Measurements from ENCODE around the gene ULBP1. TPM values are rescaled to one million over a fixed set of nuclear protein-coding genes. Genes with fewer than 3 reads are reported as not detected.
"Not testable (repeated sequence)": the region's sequence is repeated elsewhere in the genome, so short reads cannot be mapped to it uniquely, and the experiment has no call there.

ULBP1 gene
- total RNA-seq, 1 experiment from 2014 or later, result 1.6 TPM

DNA sequence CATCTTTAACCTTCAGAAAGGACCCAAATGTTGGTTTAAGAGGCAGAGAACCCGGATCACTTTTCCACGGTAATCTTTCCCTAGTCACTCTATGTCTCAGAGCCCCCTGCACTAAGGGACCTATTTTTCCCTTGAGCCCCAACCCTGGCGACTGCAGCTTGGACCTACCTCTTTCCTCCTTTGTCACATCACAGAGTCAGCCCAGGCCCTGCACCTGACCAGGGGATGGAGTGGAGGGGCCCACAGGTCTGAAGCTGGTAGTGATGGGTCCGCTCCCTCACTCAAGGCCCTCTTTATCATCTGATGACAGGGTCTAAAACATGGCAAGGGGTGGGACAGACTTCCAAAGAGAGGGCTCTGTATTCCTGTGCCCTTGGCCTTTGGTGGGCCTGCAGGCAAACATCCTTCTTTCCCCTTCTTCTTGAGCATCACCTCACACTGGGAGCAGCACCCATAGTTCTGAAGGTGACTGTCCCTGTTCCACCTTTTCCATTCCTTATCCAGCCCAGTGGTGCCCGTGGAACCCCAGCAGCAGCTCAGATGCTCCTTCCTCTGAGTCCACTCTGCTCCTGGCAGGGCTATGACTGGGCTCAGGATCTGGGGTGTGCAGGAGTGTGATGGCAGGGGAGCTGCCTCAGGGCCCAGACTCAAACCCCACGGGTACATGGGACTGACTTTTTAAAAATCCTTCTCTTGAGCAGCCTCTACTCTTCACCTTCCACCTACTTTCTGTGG is 55.3 kb downstream of the ULBP1 start:
- no peak overlapping the region for H2BK120ac ChIP-seq (ENCODE audit: low read depth, low read length, poor library complexity, severe bottlenecking)
- Mint-ChIP-seq H3K27me3 (ENCODE audit: low read depth) (peaks cover 67% of the 10 kb centered on the region), H3K4me3 (no peak overlapping the region), H3K27ac (no peak overlapping the region), H3K4me1 (peaks cover 2 to 8% of the 10 kb centered on the region in 2 experiments; a peak in 3 of 4 replicates), H3K36me3 (ENCODE audit: insufficient read depth in 1 of 3, low read depth in 3 of 3) (no peaks in the 10 kb centered on the region; a peak in 1 of 7 replicates), H3K9me3 (no peaks in the 10 kb centered on the region; a peak in 1 of 5 replicates)
- no peaks in the 10 kb centered on the region for H4K20me1 ChIP-seq (ENCODE audit: control insufficient read depth, insufficient read depth, insufficient read length)
- H2BK5ac ChIP-seq (ENCODE audit: insufficient read length, low read length), result no peak overlapping the region
- no peak overlapping the region for H3K27ac ChIP-seq (ENCODE audit: insufficient read length, low read depth, low read length)
- H2BK20ac ChIP-seq (ENCODE audit: low read depth, low read length, poor library complexity, severe bottlenecking), result no peak overlapping the region
- no peak overlapping the region for H3K23ac ChIP-seq (ENCODE audit: insufficient read length, low read depth, low read length)
- peak; percentile 8 for DNase-seq
- no CpG with 5 or more reads among the region's 6 CpGs for WGBS (ENCODE audit: extremely low coverage, insufficient read length, low lambda C conversion rate)
- no peak overlapping the region for H4K5ac ChIP-seq (ENCODE audit: insufficient read length, low read depth, low read length)
- no peak overlapping the region for H2AFZ ChIP-seq (ENCODE audit: low read length)
- H2BK12ac ChIP-seq (ENCODE audit: insufficient read length, low read depth, low read length), result no peak overlapping the region
- no peaks in the 10 kb centered on the region for H3K23me2 ChIP-seq (ENCODE audit: insufficient read length, low read depth, low read length, poor library complexity, severe bottlenecking)
- no peak overlapping the region for H3K9ac ChIP-seq (ENCODE audit: extremely low read depth, insufficient read length, low read length)
- no peaks in the 10 kb centered on the region for H3K4me1 ChIP-seq (ENCODE audit: insufficient read depth, low read length)
- H3K27me3 ChIP-seq (ENCODE audit: insufficient read depth, low read length), result peaks cover 24% of the 10 kb centered on the region
- no peak overlapping the region for H4K8ac ChIP-seq (replicated peaks; ENCODE audit: insufficient read length, low read depth, low read length)
- no peak for TF ChIP-seq CTCF (conservative IDR thresholded peaks at IDR 0.05)
- H3K14ac ChIP-seq (ENCODE audit: insufficient read depth, low read length), result no peak overlapping the region
- H2BK15ac ChIP-seq (ENCODE audit: low read depth, low read length), result no peak overlapping the region
- H3K4ac ChIP-seq (ENCODE audit: low read depth, low read length), result no peak overlapping the region
- no peak overlapping the region for H3K18ac ChIP-seq (ENCODE audit: insufficient read length, low read depth, low read length)
- no peak overlapping the region for H3K4me2 ChIP-seq (ENCODE audit: insufficient read depth, insufficient read length, low read length)
- H3K56ac ChIP-seq (ENCODE audit: insufficient read length, low read depth, low read length), result no peak overlapping the region
- no peak overlapping the region for H3T11ph ChIP-seq (ENCODE audit: low read length)
- H3K9me3 ChIP-seq (ENCODE audit: control insufficient read depth, low read depth, low read length), result no peaks in the 10 kb centered on the region
- H3K79me2 ChIP-seq (ENCODE audit: insufficient read depth, low read length), result no peaks in the 10 kb centered on the region
- no peak overlapping the region for H2AK5ac ChIP-seq (ENCODE audit: insufficient read length, low read length)
- H4K91ac ChIP-seq (ENCODE audit: insufficient read length, low read depth, low read length), result no peak overlapping the region
- no peaks in the 10 kb centered on the region for H3K79me1 ChIP-seq (ENCODE audit: insufficient read depth, low read depth, low read length, poor library complexity, severe bottlenecking)

DNA sequence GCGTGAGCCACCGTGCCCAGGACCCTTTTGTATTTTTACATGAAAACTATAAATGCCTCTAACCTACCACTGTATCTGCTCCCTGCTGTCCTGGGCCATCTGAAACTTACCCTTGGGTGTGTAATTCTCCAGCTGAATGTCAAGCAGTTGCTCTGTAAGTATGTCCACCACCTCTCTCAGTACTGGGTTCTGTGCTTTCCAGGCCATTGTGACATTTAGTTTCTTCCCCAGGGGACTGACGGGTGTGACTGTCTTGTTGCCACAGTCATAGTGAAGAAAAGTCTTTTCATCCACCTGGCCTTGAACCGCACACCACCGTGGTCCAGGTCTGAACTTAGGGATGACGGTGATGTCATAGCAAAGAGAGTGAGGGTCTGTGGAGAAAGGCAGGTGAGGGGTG is 58.1 kb downstream of the ULBP1 start:
- not testable (repeated sequence) for H3K27ac ChIP-seq (ENCODE audit: insufficient read length, low read depth, low read length); H3T11ph ChIP-seq (ENCODE audit: low read length); H2BK20ac ChIP-seq (ENCODE audit: low read depth, low read length, poor library complexity, severe bottlenecking); H2BK5ac ChIP-seq (ENCODE audit: insufficient read length, low read length); H2AFZ ChIP-seq (ENCODE audit: low read length); H3K23me2 ChIP-seq (ENCODE audit: insufficient read length, low read depth, low read length, poor library complexity, severe bottlenecking); H4K5ac ChIP-seq (ENCODE audit: insufficient read length, low read depth, low read length); H2BK15ac ChIP-seq (ENCODE audit: low read depth, low read length); H3K4ac ChIP-seq (ENCODE audit: low read depth, low read length); DNase-seq; H2AK5ac ChIP-seq (ENCODE audit: insufficient read length, low read length); H3K23ac ChIP-seq (ENCODE audit: insufficient read length, low read depth, low read length); H3K79me2 ChIP-seq (ENCODE audit: insufficient read depth, low read length); H2BK120ac ChIP-seq (ENCODE audit: low read depth, low read length, poor library complexity, severe bottlenecking); H3K56ac ChIP-seq (ENCODE audit: insufficient read length, low read depth, low read length); H4K91ac ChIP-seq (ENCODE audit: insufficient read length, low read depth, low read length); H3K4me3 Mint-ChIP-seq; H3K27me3 ChIP-seq (ENCODE audit: insufficient read depth, low read length); H3K9me3 Mint-ChIP-seq; H3K79me1 ChIP-seq (ENCODE audit: insufficient read depth, low read depth, low read length, poor library complexity, severe bottlenecking); H4K8ac ChIP-seq (replicated peaks; ENCODE audit: insufficient read length, low read depth, low read length); H3K18ac ChIP-seq (ENCODE audit: insufficient read length, low read depth, low read length); H3K4me1 Mint-ChIP-seq; H3K4me2 ChIP-seq (ENCODE audit: insufficient read depth, insufficient read length, low read length); H4K20me1 ChIP-seq (ENCODE audit: control insufficient read depth, insufficient read depth, insufficient read length); H3K4me1 ChIP-seq (ENCODE audit: insufficient read depth, low read length); H3K14ac ChIP-seq (ENCODE audit: insufficient read depth, low read length); H3K36me3 Mint-ChIP-seq (ENCODE audit: insufficient read depth in 1 of 3, low read depth in 3 of 3); H3K27ac Mint-ChIP-seq; H2BK12ac ChIP-seq (ENCODE audit: insufficient read length, low read depth, low read length); H3K9ac ChIP-seq (ENCODE audit: extremely low read depth, insufficient read length, low read length); H3K9me3 ChIP-seq (ENCODE audit: control insufficient read depth, low read depth, low read length)
- H3K27me3 Mint-ChIP-seq (ENCODE audit: low read depth), result peaks cover 46% of the 10 kb centered on the region
- no CpG with 5 or more reads among the region's 6 CpGs for WGBS (ENCODE audit: extremely low coverage, insufficient read length, low lambda C conversion rate)

All from H9 (cell line).